GM19099 (cell line): ENCODE results near the gene AQR.

Experiments
- POLR2A ChIP-seq: IDR thresholded peaks from 3 replicates; pipeline ENCODE4 v1.6.1; 2011; ENCODE audit warnings: low read depth; ENCODE audit not compliant: insufficient read length; ENCODE audit errors: extremely low read depth

Gene AQR

GRCh38 chr15:34850121-34850520 is 119.4 kb downstream of the AQR start:
- no peak for TF ChIP-seq POLR2A

GRCh38 chr15:34849364-34849959 is 120.1 kb downstream of the AQR start:
- TF ChIP-seq POLR2A, result no peak

- TF ChIP-seq POLR2A, result no peak
Observed at GRCh38 chr15:34847598-34847997, 121.9 kb downstream of the AQR start.

- TF ChIP-seq POLR2A, result no peak
Observed at GRCh38 chr15:34841262-34841725, 128.2 kb downstream of the AQR start.

- TF ChIP-seq POLR2A, result no peak
Observed at GRCh38 chr15:34838282-34838681, 131.3 kb downstream of the AQR start.

- no peak for TF ChIP-seq POLR2A
Observed at GRCh38 chr15:34837246-34838016, 132.1 kb downstream of the AQR start.

- TF ChIP-seq POLR2A, result no peak
Observed at GRCh38 chr15:34828145-34828911, 141.2 kb downstream of the AQR start.

GRCh38 chr15:34821831-34822230 is 147.7 kb downstream of the AQR start:
- TF ChIP-seq POLR2A, result no peak

- no peak for TF ChIP-seq POLR2A
Observed at GRCh38 chr15:34820110-34820509, 149.4 kb downstream of the AQR start.

- TF ChIP-seq POLR2A, result no peak
Observed at GRCh38 chr15:34818526-34818925, 151.0 kb downstream of the AQR start.

- no peak for TF ChIP-seq POLR2A
Observed at GRCh38 chr15:34815836-34816235, 153.7 kb downstream of the AQR start.

GRCh38 chr15:34813446-34814190 is 155.9 kb downstream of the AQR start:
- no peak for TF ChIP-seq POLR2A

- TF ChIP-seq POLR2A, result no peak
Observed at GRCh38 chr15:34812369-34812768, 157.2 kb downstream of the AQR start.

GRCh38 chr15:34810443-34811129 is 159.0 kb downstream of the AQR start:
- no peak for TF ChIP-seq POLR2A
